ENCODE measurements around the gene GALNTL6. TPM values are rescaled to one million over a fixed set of nuclear protein-coding genes. Genes with fewer than 3 reads are reported as not detected.

Gene GALNTL6
- total and polyA plus RNA-seq, 9 of the 15 experiments (the other 6 are each of a cell fraction or from before 2014, with no cell fraction given), result 0.18 to 0.50 (median 0.29) TPM

GRCh38 chr4:172155838-172156345 lies 342.7 kb downstream of the GALNTL6 start (continued):
- TF ChIP-seq ZBTB40 (IDR thresholded peaks at IDR 0.05), result peak; percentile 81
- TF ChIP-seq ZBTB40 (CRISPR knock-in tag; IDR thresholded peaks at IDR 0.05), result no peak
- no peak for TF ChIP-seq ZNF143 (CRISPR knock-in tag; IDR thresholded peaks at IDR 0.05)
- TF ChIP-seq ZBTB7A (IDR thresholded peaks at IDR 0.05; ENCODE audit: borderline replicate concordance, control insufficient read depth, low read depth, low read length), result no peak
- no peak for TF ChIP-seq RREB1 (CRISPR knock-in tag; IDR thresholded peaks at IDR 0.05)
- TF ChIP-seq ETV1 (tag; conservative IDR thresholded peaks at IDR 0.05; ENCODE audit: low read depth), result peak; percentile 93
- no peak for TF ChIP-seq TFE3 (CRISPR knock-in tag; IDR thresholded peaks at IDR 0.05)
- no peak for TF ChIP-seq LARP7 (IDR thresholded peaks at IDR 0.05)
- TF ChIP-seq FOXJ2 (tag; IDR thresholded peaks at IDR 0.05), result peak; percentile 60; the same call in 1 of the 2 replicates
- TF ChIP-seq U2AF2 (optimal IDR thresholded peaks at IDR 0.05; ENCODE audit: low read depth, low read length), result no peak
- TF ChIP-seq HNRNPL (IDR thresholded peaks at IDR 0.05; ENCODE audit: low read depth, low read length), result no peak
- peak; percentile 78; the same call in 1 of the 2 replicates for TF ChIP-seq KAT8 (IDR thresholded peaks at IDR 0.05; ENCODE audit: low read depth)

Measured in K562 (cell line).